Measurements from ENCODE around the gene GGN. TPM values are rescaled to one million over a fixed set of nuclear protein-coding genes. Genes with fewer than 3 reads are reported as not detected.
A peak's percentile ranks its signal among the peaks of the same experiment; 100 is the strongest.

Gene GGN
- total and polyA plus RNA-seq, 2 of the 13 experiments (the other 11 are each of a cell fraction or from before 2014, with no cell fraction given): not detected

DNA sequence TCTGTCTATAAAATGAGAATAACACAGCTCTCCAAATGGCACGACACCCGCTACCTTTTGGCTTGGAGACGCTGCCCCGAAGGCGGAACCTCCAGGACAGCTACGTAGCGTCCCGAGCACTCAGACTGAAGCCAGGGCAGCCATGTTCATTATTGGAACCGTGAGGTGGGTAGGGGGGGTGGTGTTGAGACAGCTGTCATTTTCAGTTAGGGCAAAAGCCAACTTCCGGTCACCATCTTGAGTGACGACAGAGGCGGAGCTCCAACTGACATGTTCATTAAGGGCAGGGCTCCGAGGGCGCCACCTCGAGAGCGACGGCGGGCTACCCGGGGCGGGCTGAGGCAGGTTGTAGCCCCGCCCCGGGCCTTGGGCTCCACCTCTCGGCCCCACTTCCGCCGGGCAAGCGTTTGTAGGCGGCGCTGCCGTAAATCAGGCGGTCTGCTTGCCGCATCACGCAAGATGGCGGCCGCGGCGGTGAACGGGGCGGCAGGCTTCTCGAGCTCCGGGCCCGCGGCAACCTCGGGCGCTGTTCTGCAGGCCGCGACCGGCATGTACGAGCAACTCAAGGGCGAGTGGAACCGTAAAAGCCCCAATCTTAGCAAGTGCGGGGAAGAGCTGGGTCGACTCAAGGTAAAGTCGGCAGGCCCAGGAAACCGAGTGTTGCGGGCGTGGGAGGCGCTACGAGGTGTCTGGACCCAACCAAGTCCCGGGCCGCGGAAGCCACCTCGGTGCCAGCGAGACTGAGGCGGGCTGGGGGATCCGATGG, 13.3 kb downstream of the GGN start, which contains the start of gene PSMD8 (continued):
- TF ChIP-seq MIER2 (CRISPR knock-in tag; IDR thresholded peaks at IDR 0.05): peak; percentile 37; the same call in 1 of the 2 replicates
- TF ChIP-seq, protein P1, sequence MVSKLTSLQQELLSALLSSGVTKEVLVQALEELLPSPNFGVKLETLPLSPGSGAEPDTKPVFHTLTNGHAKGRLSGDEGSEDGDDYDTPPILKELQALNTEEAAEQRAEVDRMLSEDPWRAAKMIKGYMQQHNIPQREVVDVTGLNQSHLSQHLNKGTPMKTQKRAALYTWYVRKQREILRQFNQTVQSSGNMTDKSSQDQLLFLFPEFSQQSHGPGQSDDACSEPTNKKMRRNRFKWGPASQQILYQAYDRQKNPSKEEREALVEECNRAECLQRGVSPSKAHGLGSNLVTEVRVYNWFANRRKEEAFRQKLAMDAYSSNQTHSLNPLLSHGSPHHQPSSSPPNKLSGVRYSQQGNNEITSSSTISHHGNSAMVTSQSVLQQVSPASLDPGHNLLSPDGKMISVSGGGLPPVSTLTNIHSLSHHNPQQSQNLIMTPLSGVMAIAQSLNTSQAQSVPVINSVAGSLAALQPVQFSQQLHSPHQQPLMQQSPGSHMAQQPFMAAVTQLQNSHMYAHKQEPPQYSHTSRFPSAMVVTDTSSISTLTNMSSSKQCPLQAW (CRISPR knock-in tag; IDR thresholded peaks at IDR 0.05): peak; percentile 75
- TF ChIP-seq REL (CRISPR knock-in tag; conservative IDR thresholded peaks at IDR 0.05): no peak
- TF ChIP-seq, protein P2, sequence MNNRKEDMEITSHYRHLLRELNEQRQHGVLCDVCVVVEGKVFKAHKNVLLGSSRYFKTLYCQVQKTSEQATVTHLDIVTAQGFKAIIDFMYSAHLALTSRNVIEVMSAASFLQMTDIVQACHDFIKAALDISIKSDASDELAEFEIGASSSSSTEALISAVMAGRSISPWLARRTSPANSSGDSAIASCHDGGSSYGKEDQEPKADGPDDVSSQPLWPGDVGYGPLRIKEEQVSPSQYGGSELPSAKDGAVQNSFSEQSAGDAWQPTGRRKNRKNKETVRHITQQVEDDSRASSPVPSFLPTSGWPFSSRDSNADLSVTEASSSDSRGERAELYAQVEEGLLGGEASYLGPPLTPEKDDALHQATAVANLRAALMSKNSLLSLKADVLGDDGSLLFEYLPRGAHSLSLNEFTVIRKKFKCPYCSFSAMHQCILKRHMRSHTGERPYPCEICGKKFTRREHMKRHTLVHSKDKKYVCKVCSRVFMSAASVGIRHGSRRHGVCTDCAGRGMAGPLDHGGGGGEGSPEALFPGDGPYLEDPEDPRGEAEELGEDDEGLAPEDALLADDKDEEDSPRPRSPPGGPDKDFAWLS (CRISPR knock-in tag; IDR thresholded peaks at IDR 0.05; ENCODE audit: borderline replicate concordance): no peak
- TF ChIP-seq IKZF1 (IDR thresholded peaks at IDR 0.05): no peak
- TF ChIP-seq EZH2 (conservative IDR thresholded peaks at IDR 0.05; ENCODE audit: low read depth, low read length): no peak
- TF ChIP-seq HOXD1 (CRISPR knock-in tag; IDR thresholded peaks at IDR 0.05): no peak; the same call in 1 of the 2 replicates
- TF ChIP-seq, protein P3, sequence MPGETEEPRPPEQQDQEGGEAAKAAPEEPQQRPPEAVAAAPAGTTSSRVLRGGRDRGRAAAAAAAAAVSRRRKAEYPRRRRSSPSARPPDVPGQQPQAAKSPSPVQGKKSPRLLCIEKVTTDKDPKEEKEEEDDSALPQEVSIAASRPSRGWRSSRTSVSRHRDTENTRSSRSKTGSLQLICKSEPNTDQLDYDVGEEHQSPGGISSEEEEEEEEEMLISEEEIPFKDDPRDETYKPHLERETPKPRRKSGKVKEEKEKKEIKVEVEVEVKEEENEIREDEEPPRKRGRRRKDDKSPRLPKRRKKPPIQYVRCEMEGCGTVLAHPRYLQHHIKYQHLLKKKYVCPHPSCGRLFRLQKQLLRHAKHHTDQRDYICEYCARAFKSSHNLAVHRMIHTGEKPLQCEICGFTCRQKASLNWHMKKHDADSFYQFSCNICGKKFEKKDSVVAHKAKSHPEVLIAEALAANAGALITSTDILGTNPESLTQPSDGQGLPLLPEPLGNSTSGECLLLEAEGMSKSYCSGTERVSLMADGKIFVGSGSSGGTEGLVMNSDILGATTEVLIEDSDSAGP (CRISPR knock-in tag; IDR thresholded peaks at IDR 0.05; ENCODE audit: borderline replicate concordance): peak; percentile 91; the same call in 1 of the 2 replicates
- peak; percentile 85; the same call in 1 of the 2 replicates for TF ChIP-seq KDM3A (CRISPR knock-in tag; IDR thresholded peaks at IDR 0.05; ENCODE audit: low read depth)
- TF ChIP-seq ZNF3 (CRISPR knock-in tag; IDR thresholded peaks at IDR 0.05): no peak
- no peak for TF ChIP-seq ZNF382 (CRISPR knock-in tag; IDR thresholded peaks at IDR 0.05; ENCODE audit: borderline replicate concordance)
- TF ChIP-seq ZSCAN30 (CRISPR knock-in tag; IDR thresholded peaks at IDR 0.05): 0 out of 2 replicates have a peak, but pooled peaks have one; percentile 4
- TF ChIP-seq SATB2 (CRISPR knock-in tag; IDR thresholded peaks at IDR 0.05): no peak
- TF ChIP-seq TAF1 (CRISPR knock-in tag; IDR thresholded peaks at IDR 0.05): peak; percentile 100
- TF ChIP-seq ZNF737 (CRISPR knock-in tag; IDR thresholded peaks at IDR 0.05; ENCODE audit: borderline replicate concordance): no peak
- TF ChIP-seq ZSCAN21 (CRISPR knock-in tag; IDR thresholded peaks at IDR 0.05; ENCODE audit: borderline replicate concordance): peak; percentile 60; the same call in 1 of the 2 replicates
- no peak; the same call in 1 of the 2 replicates for TF ChIP-seq ZZZ3 (CRISPR knock-in tag; IDR thresholded peaks at IDR 0.05; ENCODE audit: borderline replicate concordance)
- TF ChIP-seq RFX3 (CRISPR knock-in tag; IDR thresholded peaks at IDR 0.05): no peak
- no peak for TF ChIP-seq ZNF33B (CRISPR knock-in tag; IDR thresholded peaks at IDR 0.05)
- no peak; the same call in 1 of the 2 replicates for TF ChIP-seq ZNF367 (CRISPR knock-in tag; IDR thresholded peaks at IDR 0.05; ENCODE audit: borderline replicate concordance)
- TF ChIP-seq ZNF432 (CRISPR knock-in tag; IDR thresholded peaks at IDR 0.05; ENCODE audit: borderline replicate concordance): no peak
- peak; percentile 92; the same call in 1 of the 2 replicates for TF ChIP-seq ZFYVE20 (CRISPR knock-in tag; IDR thresholded peaks at IDR 0.05; ENCODE audit: borderline replicate concordance, low read depth)
- TF ChIP-seq HNRNPUL1 (IDR thresholded peaks at IDR 0.05; ENCODE audit: low read depth, low read length): no peak
- TF ChIP-seq SIX4 (CRISPR knock-in tag; IDR thresholded peaks at IDR 0.05): no peak; the same call in 1 of the 2 replicates
